ENCODE data around the gene RYR2.

GRCh38 chr1:237038211-237038610 is 3.8 kb upstream of the RYR2 start:
- TF ChIP-seq, protein P1, sequence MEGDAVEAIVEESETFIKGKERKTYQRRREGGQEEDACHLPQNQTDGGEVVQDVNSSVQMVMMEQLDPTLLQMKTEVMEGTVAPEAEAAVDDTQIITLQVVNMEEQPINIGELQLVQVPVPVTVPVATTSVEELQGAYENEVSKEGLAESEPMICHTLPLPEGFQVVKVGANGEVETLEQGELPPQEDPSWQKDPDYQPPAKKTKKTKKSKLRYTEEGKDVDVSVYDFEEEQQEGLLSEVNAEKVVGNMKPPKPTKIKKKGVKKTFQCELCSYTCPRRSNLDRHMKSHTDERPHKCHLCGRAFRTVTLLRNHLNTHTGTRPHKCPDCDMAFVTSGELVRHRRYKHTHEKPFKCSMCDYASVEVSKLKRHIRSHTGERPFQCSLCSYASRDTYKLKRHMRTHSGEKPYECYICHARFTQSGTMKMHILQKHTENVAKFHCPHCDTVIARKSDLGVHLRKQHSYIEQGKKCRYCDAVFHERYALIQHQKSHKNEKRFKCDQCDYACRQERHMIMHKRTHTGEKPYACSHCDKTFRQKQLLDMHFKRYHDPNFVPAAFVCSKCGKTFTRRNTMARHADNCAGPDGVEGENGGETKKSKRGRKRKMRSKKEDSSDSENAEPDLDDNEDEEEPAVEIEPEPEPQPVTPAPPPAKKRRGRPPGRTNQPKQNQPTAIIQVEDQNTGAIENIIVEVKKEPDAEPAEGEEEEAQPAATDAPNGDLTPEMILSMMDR (conservative IDR thresholded peaks at IDR 0.05; ENCODE audit: low read length) = no peak
- TF ChIP-seq EZH2phosphoT487 (IDR thresholded peaks at IDR 0.05; ENCODE audit: borderline replicate concordance, low read depth, low read length) = no peak
